Endometrial microvascular endothelial cells (primary cell): ENCODE measurements around the gene FGGY. TPM values are rescaled to one million over a fixed set of nuclear protein-coding genes. Genes with fewer than 3 reads are reported as not detected.
"Not testable (repeated sequence)": the region's sequence is repeated elsewhere in the genome, so short reads cannot be mapped to it uniquely, and the experiment has no call there.

ENCODE experiments used
- in situ Hi-C: cut with HindIII; loops from 2 replicates; pipeline ENCODE4 v1.10.0; 2017; ENCODE audit warnings: low sequenced_read_pairs, low pct_unique_long_range_greater_than_20kb; ENCODE audit errors: inconsistent ontology term
- total RNA-seq: library from RNA; depleted of rRNA; stranded (reverse); fragments of >200 nt; gene quantifications from one replicate; pipeline ENCODE4 v1.2.3, GENCODE V29; 2015; ENCODE audit errors: inconsistent ontology term

Gene FGGY
- total RNA-seq, 1 donor from 2014 or later, result 2.5 TPM

DNA sequence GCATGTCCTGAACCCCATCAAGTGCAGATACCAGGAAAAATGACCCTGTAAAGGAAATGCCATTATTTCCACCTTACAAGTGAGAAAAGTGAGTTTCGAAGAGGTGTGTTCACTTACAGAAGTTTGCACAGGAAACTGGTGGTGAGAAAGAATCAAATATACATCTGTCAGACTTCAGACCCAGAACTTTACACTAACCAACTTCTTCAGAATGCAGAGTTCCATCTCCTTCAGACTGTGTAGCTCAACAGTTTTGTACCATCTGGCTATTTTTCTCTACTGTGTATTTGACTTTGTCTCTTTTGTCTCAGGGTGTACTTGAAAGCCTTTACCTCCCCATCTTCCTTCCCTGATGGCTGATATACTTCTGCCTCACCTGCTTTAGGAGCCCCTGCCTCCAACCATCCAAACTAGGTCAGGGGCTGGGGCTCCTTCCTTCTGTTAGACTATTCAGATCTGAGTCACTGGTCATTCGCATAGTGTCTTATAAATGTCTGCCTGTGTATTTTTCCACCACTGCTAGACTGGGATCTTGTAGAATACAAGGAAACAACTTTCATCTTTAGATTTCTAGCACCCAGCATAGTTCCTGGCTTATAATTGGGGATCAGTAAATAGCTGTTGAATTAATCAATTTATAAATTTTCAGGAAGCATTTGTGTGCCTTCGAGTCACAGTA, 247.9 kb downstream of the FGGY start:
- in situ Hi-C loops, result no loop called here

DNA sequence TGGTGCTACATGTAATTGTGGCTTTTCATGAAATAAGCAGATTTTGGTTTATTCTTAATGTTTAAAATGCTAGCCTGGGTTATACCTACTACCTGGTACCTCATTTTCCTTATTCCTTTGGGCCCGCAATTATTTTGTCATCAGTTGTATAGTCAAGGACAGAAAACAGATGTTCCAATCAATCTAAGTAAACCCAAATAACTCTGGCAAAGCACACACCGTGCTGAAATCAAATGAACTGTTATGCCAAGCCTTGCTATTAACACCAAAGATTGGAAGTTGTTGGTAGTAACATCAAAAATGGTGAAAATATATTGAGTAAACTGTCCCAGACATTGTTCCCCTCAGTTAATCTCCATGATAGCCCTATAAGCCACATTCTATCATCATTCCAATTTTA, 248.9 kb downstream of the FGGY start:
- in situ Hi-C loops, result no loop called here

DNA sequence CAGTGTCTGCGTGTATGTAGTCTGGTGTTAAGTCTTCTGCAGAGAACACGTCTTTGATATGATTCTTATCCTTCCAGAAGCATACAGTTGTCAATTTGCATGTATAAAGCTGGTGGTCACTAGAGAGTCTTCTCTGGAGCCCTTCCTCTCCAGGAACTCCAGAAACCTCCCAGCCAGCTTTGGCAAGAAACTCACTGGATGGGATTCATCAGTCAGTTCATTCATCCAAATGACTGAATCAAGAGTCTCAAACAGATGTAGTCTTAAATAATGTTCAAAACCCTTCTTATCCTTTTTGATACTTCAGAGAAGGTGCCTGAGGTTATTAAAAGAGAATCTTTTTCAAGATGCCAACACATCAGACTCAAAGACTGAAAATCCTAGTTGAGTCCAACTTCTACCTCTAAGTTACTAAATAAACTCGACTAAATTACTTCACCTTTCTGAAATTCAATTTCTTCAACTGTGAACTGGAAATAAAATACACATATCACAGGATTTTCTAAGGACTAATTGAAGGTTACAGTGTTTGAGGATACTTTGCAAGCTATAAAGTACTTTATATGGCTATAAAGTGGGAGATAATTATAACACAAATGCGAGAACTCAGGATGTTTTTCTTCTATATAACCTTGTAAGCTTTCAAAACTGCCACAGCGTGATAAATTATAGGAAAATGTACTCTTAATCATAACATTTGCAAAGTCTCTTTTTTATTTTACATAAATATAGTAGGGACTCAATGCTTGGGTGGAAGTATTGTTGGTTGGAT, 252.4 kb downstream of the FGGY start:
- in situ Hi-C loops, result no loop called here

DNA sequence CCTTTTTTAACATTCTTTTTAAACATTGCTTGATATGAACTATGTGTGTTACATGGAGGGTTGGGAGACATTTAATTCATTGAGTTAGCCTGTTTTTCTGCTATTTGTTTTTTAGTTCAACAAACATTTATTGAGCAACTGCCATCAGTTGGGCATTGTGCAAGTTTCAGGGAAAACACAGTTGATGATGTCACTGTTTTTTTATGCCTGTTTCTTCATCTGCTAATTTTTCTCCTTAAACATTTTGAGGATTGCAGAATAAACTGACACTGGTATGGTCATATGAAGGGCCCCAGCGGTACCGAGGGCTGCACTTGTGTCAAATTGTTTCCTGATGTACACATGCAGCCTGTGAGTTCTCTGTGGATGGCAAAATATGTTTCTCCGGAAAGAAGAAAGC, 253.0 kb downstream of the FGGY start:
- in situ Hi-C loops, result no loop called here

DNA sequence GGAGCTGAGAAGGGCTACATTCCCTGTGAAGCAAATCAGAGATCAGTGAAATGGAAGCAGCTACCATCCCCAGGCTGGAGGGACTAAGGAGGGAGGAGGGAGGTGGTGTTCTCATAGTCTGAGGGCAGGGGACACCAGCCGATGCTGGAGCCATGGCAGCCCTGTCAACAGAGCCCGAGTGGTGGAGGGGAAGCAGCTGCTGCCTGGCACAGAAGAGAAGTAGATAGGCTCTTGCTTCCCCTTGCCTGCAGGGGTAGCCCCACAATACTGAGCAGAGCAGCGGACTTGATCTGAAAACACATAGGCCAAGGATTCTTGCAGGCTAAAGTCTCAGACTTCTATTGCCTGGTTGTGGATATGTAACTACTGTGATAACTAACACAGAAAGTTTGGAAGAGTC, 255.1 kb downstream of the FGGY start:
- in situ Hi-C loops, result no loop called here

DNA sequence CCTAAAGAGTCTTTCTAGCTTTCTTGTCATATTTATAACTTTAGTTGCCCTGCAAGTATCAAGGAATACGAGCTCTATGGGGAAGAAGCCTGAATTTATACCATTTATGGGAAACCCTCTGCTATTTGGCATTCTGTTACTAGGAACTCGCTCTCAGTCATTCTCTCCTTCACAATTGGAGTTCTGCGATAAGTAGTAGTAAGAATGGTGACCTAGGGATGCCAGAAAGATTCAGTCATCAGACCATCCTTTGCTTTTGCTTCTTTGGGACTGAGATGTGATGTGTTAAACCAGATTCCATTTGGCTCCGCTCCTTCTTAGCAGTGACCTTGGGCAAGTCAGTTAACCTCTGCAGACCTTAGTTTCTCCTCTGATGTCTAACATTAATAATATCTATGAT, 256.5 kb downstream of the FGGY start:
- in situ Hi-C loops, result no loop called here

DNA sequence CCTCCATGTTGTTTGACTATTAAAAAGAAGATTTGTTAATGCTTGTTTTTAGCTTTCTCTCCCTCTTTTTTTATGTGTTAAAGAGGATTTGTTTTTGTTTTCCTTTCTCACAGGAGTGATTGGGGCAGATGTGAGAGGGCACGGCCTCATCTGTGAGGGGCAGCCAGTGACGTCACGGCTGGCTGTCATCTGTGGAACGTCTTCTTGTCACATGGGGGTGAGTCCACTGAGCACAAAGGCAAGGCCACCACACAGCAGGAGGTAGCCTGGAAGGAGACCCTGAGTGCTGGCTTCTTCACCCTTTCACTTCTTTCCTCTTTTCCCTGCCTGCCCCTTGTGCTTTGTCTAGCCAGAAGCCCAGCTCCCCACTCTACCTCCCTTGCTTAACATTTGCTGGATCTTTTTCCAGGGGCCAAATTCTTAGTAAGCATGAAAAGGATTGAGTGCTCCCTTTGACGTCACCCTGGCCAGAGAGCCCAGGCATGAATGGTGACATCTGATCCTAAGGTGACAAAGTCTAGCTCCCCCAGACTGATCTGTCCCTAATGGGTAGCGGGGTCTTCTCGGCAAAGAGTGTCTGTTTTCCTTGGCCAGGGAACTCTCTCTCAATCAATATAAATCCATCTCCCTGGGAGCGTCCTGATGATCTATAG, 257.2 kb downstream of the FGGY start:
- in situ Hi-C loops, result no loop called here

DNA sequence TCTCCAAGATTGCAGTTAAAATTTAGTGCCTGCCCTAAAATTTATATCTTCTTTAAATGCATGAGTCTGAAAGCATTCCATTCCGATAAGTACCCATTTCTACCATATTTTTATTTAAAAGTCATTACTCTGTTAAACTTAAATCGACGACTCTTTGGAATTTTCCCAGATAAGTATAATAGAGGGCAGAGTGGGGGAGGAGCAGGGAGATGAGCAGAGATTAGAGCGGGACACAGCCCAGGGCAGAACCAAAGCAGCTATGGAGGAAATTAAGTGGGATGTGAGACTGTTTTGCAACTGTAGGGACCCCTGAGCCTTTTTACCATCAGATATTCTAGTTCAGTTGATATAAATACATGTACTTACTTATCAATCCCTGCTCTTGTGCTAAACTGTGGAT, 257.9 kb downstream of the FGGY start:
- in situ Hi-C loops, result no loop called here

DNA sequence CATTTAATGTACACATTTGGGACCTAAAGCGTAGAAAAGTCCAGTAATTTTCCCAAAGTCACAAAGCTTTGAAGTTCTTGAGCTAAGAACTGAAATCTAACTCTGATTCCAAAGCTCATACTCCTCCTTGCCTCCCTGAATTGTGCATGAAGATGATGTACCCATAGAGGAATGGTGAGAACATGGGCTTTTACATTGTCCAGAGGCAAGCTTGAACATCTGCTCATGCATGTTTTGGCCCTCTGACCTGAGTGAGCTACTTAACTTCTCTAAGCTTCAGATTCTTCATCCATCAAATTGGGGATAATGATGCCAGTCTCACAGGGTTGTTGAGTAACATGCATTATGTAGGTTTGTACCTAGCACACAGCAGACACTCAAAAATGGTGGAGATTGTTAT, 259.5 kb downstream of the FGGY start:
- in situ Hi-C loops, result no loop called here

DNA sequence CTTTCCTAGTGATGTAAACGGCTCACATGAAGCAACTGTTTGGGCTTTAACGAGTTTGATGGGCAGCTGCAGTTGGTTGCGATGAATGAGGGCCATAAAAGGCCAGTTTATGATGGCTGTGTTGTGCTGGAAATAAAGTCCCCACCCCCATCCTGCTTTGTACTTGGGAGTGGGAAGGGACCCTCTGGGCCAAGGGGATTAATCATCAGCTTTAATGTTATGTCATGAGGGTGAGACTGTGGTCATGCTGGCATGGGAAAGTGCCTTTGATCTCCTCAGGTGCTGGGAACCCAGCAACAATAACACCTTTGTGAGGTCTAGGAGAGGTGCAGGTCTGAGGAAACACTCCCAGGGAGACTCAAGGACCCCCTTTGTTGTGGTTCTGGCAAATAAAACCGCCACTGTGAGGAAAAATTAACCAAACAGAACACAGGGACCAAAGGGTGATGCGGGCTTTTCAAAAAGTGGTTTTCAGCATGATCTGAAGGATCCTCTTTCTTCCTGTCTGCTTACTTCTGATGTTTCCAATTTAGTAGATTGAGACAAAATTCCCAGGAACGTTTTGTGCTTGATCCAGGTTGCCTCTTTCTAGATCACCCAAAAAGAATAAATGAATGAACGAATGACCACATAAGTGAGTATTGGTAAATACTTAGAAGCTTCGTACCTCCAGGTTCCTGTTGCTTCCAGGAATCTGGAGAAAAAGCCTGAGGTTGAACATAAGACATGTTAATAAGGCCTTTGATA, 260.1 kb downstream of the FGGY start:
- in situ Hi-C loops, result no loop called here

DNA sequence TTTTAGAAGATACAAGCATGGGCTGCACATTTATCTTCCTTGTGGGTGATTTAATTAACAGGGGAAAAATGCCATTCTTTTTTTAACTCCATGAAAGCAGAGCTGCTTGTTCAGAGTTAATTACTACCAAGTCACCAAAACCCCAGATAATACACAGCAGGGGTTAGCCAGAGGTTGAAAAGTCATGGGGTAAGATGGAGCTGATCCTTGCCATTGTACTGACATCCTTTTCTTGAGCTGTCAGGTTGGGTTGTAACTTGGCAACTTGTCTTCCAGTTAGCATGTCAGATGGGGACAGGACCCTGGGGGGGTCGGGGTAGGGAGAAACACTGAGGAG, 260.6 kb downstream of the FGGY start:
- in situ Hi-C loops, result no loop called here

DNA sequence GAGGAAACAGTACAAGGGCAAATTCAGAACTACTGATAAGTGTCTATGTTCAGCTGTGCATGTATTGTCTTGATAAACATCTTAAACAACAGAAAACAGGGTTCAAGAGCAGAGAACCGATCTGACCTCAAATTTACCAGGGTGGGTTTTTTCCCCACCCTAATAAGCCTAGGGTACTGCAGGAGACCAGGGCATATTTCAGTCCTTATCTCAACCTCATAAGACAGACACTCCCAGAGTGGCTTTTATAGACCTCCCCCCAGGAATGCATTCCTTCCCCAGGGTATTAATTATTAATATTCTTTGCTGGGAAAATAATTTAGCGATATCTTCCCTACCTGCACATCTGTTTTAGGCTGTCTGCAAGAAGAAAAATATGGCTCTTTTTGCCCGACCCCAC, 261.7 kb downstream of the FGGY start:
- in situ Hi-C loops, result not testable (repeated sequence)

DNA sequence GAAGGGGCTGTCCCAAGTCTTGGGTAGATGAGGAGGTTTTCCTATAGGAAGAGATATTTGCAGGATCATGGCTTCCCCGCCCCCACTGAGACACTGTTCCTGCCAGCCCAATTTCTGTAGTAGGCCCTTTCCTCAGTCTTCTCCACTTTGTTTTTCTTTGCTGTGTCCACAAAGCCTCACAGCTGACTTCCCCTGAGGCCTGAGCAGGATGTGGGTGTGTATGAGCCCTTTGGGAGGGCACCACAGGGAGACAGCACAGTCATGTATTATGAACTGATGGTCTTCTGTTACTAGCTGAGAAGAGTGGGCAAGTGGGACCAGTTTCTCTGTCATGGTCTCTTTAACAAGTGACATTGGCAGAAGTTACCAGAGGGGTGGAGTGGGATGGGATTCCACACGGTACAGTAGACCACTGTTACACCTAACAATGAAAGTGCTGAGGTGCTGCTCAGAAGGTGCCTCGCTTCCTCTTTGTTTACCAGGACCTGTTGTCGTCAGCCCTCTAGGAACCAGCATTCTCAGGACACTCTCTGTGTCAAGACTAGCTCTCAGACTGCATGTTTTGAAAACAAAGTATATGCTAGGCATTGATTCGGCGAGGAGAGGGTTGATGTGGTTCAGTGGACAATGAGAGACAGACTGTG, 264.0 kb downstream of the FGGY start:
- in situ Hi-C loops, result no loop called here

DNA sequence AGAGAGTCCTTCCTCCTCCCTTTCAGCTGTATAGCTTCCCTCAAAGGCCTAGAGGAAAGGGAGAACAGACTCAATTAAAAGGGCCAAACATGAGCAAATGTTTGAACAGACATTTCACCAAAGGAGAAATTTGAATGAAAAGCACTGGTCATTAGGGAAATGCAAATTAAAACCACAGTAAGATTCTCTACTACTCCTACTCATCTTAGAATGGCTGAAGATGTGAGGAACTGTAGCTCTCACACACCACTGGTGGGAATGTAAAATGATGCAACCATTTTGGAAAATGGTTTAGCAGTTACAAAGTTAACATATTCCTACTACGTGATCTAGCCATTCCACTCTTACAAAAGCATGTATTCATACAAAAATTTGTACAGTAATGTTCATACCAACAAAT, 264.9 kb downstream of the FGGY start:
- in situ Hi-C loops, result no loop called here

DNA sequence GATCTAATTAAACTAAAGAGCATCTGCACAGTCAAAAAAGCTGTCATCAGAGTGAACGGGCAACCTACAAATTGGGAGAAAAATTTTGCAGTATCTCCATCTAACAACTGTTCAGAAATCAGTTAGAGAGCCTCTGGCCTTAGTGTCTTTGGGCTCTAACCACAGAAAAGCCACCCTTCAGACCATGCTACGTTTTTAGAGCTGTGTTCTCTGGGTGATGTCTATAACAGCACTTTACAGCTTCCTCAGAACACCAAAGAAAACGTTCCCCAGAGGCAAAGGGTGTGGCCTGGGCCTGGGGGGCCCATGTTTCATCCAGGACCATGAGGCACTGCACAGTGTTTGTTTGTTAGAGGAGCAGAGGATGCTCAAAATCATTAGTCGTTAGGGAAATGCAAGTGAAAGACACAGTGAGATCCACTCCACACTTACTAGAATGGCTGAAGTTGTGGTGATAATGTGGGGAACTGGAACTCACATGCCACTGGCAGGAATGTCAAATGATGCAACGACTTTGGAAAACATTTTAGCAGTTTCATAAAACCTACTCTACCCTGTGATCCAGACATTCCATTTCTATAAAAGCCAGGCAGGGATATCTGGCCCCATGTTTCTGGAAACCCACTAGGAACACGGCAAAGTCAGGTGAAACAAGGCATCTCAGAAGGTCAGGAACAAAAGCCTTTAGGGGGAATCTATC, 267.4 kb downstream of the FGGY start:
- in situ Hi-C loops, result no loop called here

DNA sequence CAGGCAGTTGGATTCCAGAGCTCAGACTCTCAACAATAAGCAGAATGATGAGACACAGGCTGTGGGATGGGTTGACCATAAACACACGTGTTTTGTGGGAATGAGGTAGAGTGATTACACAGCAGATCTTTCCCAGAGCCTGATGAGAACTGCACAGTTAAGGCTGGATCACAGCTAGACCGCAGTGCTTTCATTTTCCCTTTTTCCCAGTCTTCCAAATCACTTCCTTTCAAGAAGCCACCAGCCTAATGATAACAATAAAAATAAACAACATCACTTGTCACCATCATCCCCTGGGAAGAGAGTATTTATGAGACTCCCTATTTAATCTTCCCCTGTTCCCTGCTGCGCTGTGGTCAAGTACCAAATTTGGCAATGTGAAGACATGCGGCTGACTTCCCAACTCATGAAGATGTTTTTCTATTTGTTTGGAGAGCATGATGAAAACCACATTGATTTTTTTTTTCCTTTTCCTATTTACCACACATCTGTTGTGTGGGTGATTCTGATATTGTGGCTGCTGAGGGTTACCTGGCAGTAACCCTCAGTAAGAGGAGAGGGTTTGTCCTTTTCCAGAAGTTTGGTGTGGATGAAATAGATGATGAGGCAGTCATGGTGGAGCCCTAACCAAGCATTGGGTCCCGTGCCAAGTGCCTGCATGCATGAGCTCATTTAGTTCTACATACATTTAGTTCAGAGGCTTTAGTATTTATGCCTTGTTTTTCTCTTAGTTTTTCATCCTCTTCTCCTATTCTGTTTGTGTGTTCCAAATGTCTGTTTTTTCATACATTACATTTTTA, 268.9 kb downstream of the FGGY start:
- in situ Hi-C loops, result no loop called here

DNA sequence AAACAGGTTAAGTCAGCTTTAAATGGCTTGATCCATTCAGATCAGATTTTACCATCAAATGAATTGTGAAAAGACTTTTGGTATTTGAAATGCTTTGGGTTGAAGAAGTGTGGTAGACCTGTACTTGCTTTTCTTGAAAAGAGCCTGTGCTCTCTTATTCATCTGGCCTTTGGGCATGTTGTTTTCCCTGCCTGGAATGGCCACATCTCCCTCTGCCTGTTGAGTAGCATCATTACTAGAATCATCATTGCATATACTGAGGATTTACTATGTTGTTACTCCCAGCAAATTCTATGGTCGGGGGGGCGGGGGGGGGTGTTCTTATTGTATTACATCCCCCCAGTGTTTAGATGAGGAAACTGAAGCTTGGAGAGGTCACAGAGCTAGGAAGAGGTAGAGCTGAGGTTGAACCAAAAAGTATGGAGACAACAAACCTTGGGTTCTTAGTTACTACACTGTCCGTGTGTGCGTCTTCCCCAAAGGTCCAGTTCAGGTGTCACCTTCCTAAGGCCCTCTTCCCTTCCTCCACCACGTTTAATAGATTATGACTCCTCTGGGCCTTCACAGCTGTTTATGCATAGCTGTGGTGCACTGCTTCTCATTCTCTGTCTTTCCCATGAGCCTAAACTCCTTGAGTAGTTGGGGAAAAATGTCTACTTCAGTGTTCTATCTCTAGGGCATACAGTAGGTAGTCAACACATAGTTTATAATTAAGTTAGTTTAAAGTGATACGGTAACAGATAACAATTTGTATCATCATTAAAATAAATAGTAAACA, 271.5 kb downstream of the FGGY start:
- in situ Hi-C loops, result no loop called here
